MM.1S (cell line): ENCODE measurements around the gene MT3.

Experiments
- CTCF ChIP-seq: fragments of 300-600 bp; sonication (generic); IDR thresholded peaks from 2 replicates; pipeline ENCODE4 v1.5.1; 2016; ENCODE audit warnings: antibody characterized with exemption, low read length, mixed read lengths
- EZH2 ChIP-seq: fragments of 300-600 bp; sonication (generic); optimal IDR thresholded peaks from 2 replicates; pipeline ENCODE3; 2017; ENCODE audit warnings: low read depth, mild to moderate bottlenecking, antibody characterized with exemption, low read length, mixed read lengths
- EZH2phosphoT487 ChIP-seq: fragments of 300-600 bp; sonication (generic); IDR thresholded peaks from 2 replicates; pipeline ENCODE4 v1.6.1; 2018; ENCODE audit warnings: antibody characterized with exemption, low read length

- TF ChIP-seq CTCF (no peak), EZH2 (no peak), EZH2phosphoT487 (no peak)
These were observed 36.0 kb downstream of the MT3 start, which contains the start of gene MT1E for GRCh38 chr16:56625140-56625942.
